ENCODE measurements around the gene MARK2.

DNA sequence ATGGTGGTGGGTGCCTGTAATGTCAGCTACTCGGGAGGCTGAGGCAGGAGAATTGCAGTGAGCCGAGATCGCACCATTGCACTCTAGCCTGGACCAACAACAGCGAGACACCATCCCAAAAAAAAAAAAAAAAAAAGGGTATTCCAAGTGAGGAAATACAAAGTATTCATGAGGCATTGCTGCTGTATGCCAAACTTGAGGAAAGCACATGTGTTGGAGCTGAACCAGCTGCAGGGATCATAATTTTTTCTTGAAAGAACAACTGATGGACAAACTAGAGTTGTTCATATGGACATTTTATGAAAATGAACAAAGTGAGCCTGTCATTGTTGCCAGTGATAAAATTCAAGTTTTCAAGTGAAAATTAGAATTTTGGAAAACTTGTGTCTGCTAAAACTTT, 15.8 kb downstream of the MARK2 start:
- TF ChIP-seq, protein P1, sequence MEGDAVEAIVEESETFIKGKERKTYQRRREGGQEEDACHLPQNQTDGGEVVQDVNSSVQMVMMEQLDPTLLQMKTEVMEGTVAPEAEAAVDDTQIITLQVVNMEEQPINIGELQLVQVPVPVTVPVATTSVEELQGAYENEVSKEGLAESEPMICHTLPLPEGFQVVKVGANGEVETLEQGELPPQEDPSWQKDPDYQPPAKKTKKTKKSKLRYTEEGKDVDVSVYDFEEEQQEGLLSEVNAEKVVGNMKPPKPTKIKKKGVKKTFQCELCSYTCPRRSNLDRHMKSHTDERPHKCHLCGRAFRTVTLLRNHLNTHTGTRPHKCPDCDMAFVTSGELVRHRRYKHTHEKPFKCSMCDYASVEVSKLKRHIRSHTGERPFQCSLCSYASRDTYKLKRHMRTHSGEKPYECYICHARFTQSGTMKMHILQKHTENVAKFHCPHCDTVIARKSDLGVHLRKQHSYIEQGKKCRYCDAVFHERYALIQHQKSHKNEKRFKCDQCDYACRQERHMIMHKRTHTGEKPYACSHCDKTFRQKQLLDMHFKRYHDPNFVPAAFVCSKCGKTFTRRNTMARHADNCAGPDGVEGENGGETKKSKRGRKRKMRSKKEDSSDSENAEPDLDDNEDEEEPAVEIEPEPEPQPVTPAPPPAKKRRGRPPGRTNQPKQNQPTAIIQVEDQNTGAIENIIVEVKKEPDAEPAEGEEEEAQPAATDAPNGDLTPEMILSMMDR (IDR thresholded peaks at IDR 0.05; ENCODE audit: low read depth, low read length, poor library complexity, severe bottlenecking) = no peak
- no peak for TF ChIP-seq EZH2phosphoT487 (IDR thresholded peaks at IDR 0.05; ENCODE audit: borderline replicate concordance, low read length)

Measured in DOHH2 (cell line).